ENCODE data around the gene CEPT1. TPM values are rescaled to one million over a fixed set of nuclear protein-coding genes. Genes with fewer than 3 reads are reported as not detected.

Gene CEPT1
- total RNA-seq, 1 experiment from 2014 or later: 33.0 TPM

DNA sequence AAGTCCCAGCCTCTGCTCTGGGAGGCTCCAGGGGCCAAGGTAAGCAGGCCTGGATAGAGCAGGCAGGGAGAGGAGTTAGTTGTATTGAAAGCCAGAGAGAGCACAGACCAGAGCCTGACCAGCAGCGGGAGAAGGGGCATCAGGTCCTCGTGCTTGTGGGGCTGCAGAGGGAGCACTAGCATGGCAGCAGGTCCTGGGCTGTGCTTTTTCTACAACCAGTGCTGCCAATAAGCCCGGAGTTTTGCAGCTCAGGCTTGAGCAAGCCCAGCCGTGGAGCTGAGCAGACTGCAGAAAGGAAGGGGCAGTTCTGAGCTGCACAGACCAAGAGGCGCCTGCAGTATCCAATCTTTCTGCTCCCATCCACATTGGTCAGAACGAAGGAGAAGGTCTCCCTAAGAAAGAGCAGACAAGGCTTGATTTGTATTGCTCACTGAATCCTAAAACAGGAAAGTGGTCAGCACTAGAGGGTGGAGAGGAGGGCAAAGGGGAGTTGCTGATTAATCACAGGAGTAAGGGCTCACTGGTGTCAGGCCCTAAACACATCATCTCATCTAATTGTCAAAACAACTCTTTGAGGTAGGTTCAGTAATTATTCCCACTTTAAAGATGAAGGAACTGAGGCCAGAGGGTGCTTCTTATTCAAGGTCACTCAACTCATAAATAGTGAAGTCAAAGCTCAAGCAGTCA, 57.7 kb downstream of the CEPT1 start:
- no peak overlapping the region for H2BK20ac ChIP-seq (ENCODE audit: low read depth, low read length, poor library complexity, severe bottlenecking)
- WGBS (ENCODE audit: extremely low coverage, insufficient read length, low lambda C conversion rate): no CpG with 5 or more reads among the region's 6 CpGs
- no peak overlapping the region for H2BK120ac ChIP-seq (ENCODE audit: low read depth, low read length, poor library complexity, severe bottlenecking)
- no peak overlapping the region for H2BK5ac ChIP-seq (ENCODE audit: insufficient read length, low read length)
- no peak overlapping the region for H4K5ac ChIP-seq (ENCODE audit: insufficient read length, low read depth, low read length)
- no peak overlapping the region for H3K9ac ChIP-seq (ENCODE audit: extremely low read depth, insufficient read length, low read length)
- no peak overlapping the region for H4K91ac ChIP-seq (ENCODE audit: insufficient read length, low read depth, low read length)
- Mint-ChIP-seq H3K36me3 (ENCODE audit: insufficient read depth in 1 of 3, low read depth in 3 of 3) (no peaks in the 10 kb centered on the region), H3K4me1 (peaks cover 11 to 12% of the 10 kb centered on the region in 2 experiments), H3K27ac (peak overlapping the region in 1 of 3 experiments; percentile 49; a peak in 1 of 7 replicates), H3K4me3 (no peak overlapping the region), H3K27me3 (ENCODE audit: low read depth) (no peaks in the 10 kb centered on the region; the same call in 1 of the 2 replicates), H3K9me3 (peaks cover 0 to 2% of the 10 kb centered on the region in 2 experiments; a peak in 1 of 5 replicates)
- H3K27ac ChIP-seq (ENCODE audit: insufficient read length, low read depth, low read length): no peak overlapping the region
- H3K4ac ChIP-seq (ENCODE audit: low read depth, low read length): no peak overlapping the region
- no peak overlapping the region for H3K23ac ChIP-seq (ENCODE audit: insufficient read length, low read depth, low read length)
- no peak overlapping the region for H2AK5ac ChIP-seq (ENCODE audit: insufficient read length, low read length)
- no peaks in the 10 kb centered on the region for H4K20me1 ChIP-seq (ENCODE audit: control insufficient read depth, insufficient read depth, insufficient read length)
- H3K79me2 ChIP-seq (ENCODE audit: insufficient read depth, low read length): no peaks in the 10 kb centered on the region
- no peak overlapping the region for H3K18ac ChIP-seq (ENCODE audit: insufficient read length, low read depth, low read length)
- no peak overlapping the region for H2BK15ac ChIP-seq (ENCODE audit: low read depth, low read length)
- peak; percentile 85 for DNase-seq
- TF ChIP-seq, protein P1, sequence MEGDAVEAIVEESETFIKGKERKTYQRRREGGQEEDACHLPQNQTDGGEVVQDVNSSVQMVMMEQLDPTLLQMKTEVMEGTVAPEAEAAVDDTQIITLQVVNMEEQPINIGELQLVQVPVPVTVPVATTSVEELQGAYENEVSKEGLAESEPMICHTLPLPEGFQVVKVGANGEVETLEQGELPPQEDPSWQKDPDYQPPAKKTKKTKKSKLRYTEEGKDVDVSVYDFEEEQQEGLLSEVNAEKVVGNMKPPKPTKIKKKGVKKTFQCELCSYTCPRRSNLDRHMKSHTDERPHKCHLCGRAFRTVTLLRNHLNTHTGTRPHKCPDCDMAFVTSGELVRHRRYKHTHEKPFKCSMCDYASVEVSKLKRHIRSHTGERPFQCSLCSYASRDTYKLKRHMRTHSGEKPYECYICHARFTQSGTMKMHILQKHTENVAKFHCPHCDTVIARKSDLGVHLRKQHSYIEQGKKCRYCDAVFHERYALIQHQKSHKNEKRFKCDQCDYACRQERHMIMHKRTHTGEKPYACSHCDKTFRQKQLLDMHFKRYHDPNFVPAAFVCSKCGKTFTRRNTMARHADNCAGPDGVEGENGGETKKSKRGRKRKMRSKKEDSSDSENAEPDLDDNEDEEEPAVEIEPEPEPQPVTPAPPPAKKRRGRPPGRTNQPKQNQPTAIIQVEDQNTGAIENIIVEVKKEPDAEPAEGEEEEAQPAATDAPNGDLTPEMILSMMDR (conservative IDR thresholded peaks at IDR 0.05): peak; percentile 77
- H3T11ph ChIP-seq (ENCODE audit: low read length): no peak overlapping the region
- no peak overlapping the region for H3K4me2 ChIP-seq (ENCODE audit: insufficient read depth, insufficient read length, low read length)
- H3K23me2 ChIP-seq (ENCODE audit: insufficient read length, low read depth, low read length, poor library complexity, severe bottlenecking): no peaks in the 10 kb centered on the region
- H3K14ac ChIP-seq (ENCODE audit: insufficient read depth, low read length): no peak overlapping the region
- no peaks in the 10 kb centered on the region for H3K4me1 ChIP-seq (ENCODE audit: insufficient read depth, low read length)
- no peak overlapping the region for H2BK12ac ChIP-seq (ENCODE audit: insufficient read length, low read depth, low read length)
- H4K8ac ChIP-seq (replicated peaks; ENCODE audit: insufficient read length, low read depth, low read length): no peak overlapping the region
- no peaks in the 10 kb centered on the region; the same call in 1 of the 2 replicates for H3K27me3 ChIP-seq (ENCODE audit: insufficient read depth, low read length)
- H3K9me3 ChIP-seq (ENCODE audit: control insufficient read depth, low read depth, low read length): no peaks in the 10 kb centered on the region
- no peak overlapping the region for H3K56ac ChIP-seq (ENCODE audit: insufficient read length, low read depth, low read length)
- H2AFZ ChIP-seq (ENCODE audit: low read length): no peak overlapping the region
- H3K79me1 ChIP-seq (ENCODE audit: insufficient read depth, low read depth, low read length, poor library complexity, severe bottlenecking): no peaks in the 10 kb centered on the region

Measured in H9 (cell line).